ENCODE measurements around the gene RPS2.

Gene RPS2

GRCh38 chr16:1918351-1919326 lies 46.0 kb downstream of the RPS2 start, which contains the start of gene HS3ST6:
Gene HS3ST6, minus strand, starts transcription at chr16:1918415. Its CDS starts 92 bp downstream, at chr16:1918323.
- DNase-seq, result no peak

- no peak for DNase-seq
These were observed 46.8 kb downstream of the RPS2 start for GRCh38 chr16:1917665-1918350.

- no peak for DNase-seq
These were observed 47.5 kb downstream of the RPS2 start for GRCh38 chr16:1917056-1917664.

- no peak for DNase-seq
These were observed 48.0 kb downstream of the RPS2 start for GRCh38 chr16:1916640-1916990.

DNA sequence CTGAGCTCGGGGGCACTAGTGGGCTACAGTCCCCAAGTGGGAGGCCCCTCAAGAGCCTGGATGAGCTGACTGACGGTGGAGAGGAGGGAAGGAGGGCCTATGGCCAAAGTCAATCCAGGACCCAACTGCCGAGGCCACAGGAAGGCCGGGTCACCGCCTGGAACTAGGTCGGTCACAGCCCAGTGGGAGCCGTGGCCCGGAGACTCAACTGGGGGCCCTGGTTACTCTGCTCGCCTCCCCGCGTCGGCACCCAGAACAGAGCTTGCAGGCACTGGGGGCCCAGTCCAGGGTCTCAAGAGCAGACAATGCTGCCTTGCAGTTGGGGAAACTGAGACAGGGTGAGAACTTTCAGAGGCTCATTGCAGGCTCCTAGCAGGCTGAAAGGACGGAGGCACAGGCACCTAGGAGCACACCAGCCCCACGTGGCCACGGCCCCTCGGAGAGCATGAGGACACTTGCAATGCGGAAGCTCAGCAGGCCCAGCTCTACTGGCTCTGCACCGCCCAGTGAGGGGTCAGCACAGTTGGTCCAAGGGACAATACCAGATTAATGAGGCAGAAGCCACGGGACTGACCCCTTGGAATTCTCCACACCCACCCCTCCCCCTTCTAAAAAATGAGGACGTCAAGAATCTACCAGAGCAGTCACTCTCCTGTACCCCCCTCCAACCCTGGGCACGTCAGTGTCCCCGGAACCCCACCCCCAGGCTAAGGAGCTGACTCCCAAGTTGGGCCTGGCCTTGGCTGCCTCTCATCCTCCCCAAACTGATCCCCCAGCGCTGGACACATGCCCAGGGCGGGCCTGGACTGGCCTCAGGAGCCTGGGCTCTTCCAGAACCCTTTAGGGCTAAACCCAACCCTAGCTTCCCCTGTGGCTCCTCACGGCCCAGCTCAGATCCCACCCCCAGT lies 48.6 kb downstream of the RPS2 start:
- no peak for DNase-seq

GRCh38 chr16:1914988-1915387 lies 49.6 kb downstream of the RPS2 start:
- DNase-seq, result no peak

GRCh38 chr16:1914084-1914608 lies 50.5 kb downstream of the RPS2 start:
- DNase-seq, result no peak

- no peak for DNase-seq
These were observed 51.1 kb downstream of the RPS2 start for GRCh38 chr16:1913327-1914083.

DNA sequence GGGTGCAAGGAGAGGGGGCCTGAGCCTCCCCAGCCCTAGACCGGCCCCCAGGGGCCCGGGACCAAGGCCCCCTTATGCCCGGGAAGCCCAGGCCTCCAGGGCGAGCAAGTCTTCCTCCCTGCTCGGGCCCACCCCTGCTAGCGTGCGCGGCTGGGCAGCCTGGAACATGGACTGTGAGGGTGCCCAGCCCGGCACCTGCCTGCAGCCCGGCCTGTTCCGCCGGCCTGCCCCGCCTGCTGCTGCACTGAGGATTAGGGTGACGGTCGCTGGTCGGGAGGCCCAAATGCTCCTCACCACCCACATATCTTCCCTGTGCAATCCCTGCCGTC lies 52.4 kb downstream of the RPS2 start:
- no peak for DNase-seq
